Lower lobe of right lung (tissue), 2 donors: ENCODE results near the gene CAMK2G. TPM values are rescaled to one million over a fixed set of nuclear protein-coding genes. Genes with fewer than 3 reads are reported as not detected.

Experiments
- ATAC-seq, 2 donors: fragments of 200-7000 bp; cut with Tn5 transposase; one replicate each; pipeline ENCODE4 v1.9.1; 2020 to 2022; ENCODE audit warnings: mild to moderate bottlenecking in 2 of 2, moderate library complexity in 2 of 2
- DNase-seq: peaks from one replicate; pipeline ENCODE4 v3.0.0-alpha.2; 2020
- H3K27ac ChIP-seq: fragments of 200-600 bp; one replicate; pipeline ENCODE4 v1.8.0; 2022
- H3K27me3 ChIP-seq: fragments of 200-600 bp; one replicate; pipeline ENCODE4 v1.8.0; 2022; ENCODE audit warnings: low read depth
- H3K36me3 ChIP-seq: fragments of 200-600 bp; one replicate; pipeline ENCODE4 v1.8.0; 2022; ENCODE audit warnings: mild to moderate bottlenecking
- H3K4me1 ChIP-seq: fragments of 200-600 bp; one replicate; pipeline ENCODE4 v1.8.0; 2022
- H3K4me3 ChIP-seq: fragments of 200-600 bp; one replicate; pipeline ENCODE4 v1.8.0; 2022; ENCODE audit warnings: mild to moderate bottlenecking
- H3K9me3 ChIP-seq: fragments of 200-600 bp; one replicate; pipeline ENCODE4 v1.8.0; 2022
- CTCF ChIP-seq: fragments of 200-600 bp; IDR thresholded peaks from one replicate; pipeline ENCODE4 v1.8.0; 2022; ENCODE audit warnings: antibody characterized with exemption, mild to moderate bottlenecking
- intact Hi-C: fragments of 100-400 bp; cut with DNase I; formaldehyde crosslinking; loops from one replicate; pipeline ENCODE4 v1.11.0; 2022
- total RNA-seq: library from RNA; stranded (reverse); fragmentation: NEBNext Ultra II Directional; extraction: Animal tissue kit (Norgen Biotek cat#: 25700); gene quantifications from one replicate; pipeline ENCODE4 v1.2.1, GENCODE V29; 2021
- donor health status: DM: no; HTN: yes; CAD: no; lungs with severe emphysema.

CAMK2G gene
- total RNA-seq, 1 donor from 2014 or later: 38.4 TPM

GRCh38 chr10:73881221-73881919 lies 7.0 kb upstream of the CAMK2G start:
- Histone ChIP-seq H3K4me1 (peaks cover 19% of the 10 kb centered on the region), H3K27ac (no peak overlapping the region), H3K27me3 (no peaks in the 10 kb centered on the region), H3K36me3 (no peaks in the 10 kb centered on the region), H3K9me3 (no peaks in the 10 kb centered on the region), H3K4me3 (no peak overlapping the region)
- DNase-seq (no peak), ATAC-seq (no peak)
- intact Hi-C loops: loop anchor here (10.0 kb wide), 2 partner anchors 53 to 203 kb away; no protein-coding TSS in a partner anchor
- TF ChIP-seq CTCF: no peak

- H3K4me3 ChIP-seq: no peak overlapping the region
- no peaks in the 10 kb centered on the region for H3K36me3 ChIP-seq
- TF ChIP-seq CTCF: peak; percentile 97
- H3K27ac ChIP-seq: no peak overlapping the region
- DNase-seq: peak; percentile 94
- H3K4me1 ChIP-seq: peaks cover 29% of the 10 kb centered on the region
- ATAC-seq: peak; percentile 94
- H3K9me3 ChIP-seq: no peaks in the 10 kb centered on the region
- intact Hi-C loops: loop anchor here (10.0 kb wide), 2 partner anchors 55 to 205 kb away; no protein-coding TSS in a partner anchor
- H3K27me3 ChIP-seq: no peaks in the 10 kb centered on the region
Measured at GRCh38 chr10:73879296-73880173, 5.2 kb upstream of the CAMK2G start.

DNA sequence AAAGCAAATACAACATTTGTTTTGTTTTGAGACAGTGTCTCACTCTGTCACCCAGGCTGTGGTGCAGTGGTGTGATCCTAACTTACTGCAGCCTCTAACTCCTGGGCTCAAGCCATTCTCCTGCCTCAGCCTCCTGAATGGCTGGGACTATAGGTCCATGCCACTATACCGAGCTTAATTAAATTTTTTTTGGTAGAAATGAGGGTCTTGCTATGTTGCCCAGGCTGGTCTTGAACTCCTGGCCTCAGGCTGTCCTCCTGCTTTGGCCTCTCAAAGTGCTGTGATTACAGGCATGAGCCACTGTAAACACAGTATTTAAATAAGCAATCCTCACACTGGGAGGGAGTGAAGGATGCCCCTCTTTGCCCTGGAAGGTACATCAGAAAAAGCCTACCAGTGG lies 4.0 kb upstream of the CAMK2G start:
- TF ChIP-seq CTCF: no peak
- intact Hi-C loops: no loop called here
- DNase-seq (no peak), ATAC-seq (no peak)
- no peaks in the 10 kb centered on the region for H3K36me3 ChIP-seq
- H3K27me3 ChIP-seq: no peaks in the 10 kb centered on the region
- no peak overlapping the region for H3K4me3 ChIP-seq
- H3K4me1 ChIP-seq: peaks cover 30% of the 10 kb centered on the region
- H3K9me3 ChIP-seq: no peaks in the 10 kb centered on the region
- no peak overlapping the region for H3K27ac ChIP-seq

DNA sequence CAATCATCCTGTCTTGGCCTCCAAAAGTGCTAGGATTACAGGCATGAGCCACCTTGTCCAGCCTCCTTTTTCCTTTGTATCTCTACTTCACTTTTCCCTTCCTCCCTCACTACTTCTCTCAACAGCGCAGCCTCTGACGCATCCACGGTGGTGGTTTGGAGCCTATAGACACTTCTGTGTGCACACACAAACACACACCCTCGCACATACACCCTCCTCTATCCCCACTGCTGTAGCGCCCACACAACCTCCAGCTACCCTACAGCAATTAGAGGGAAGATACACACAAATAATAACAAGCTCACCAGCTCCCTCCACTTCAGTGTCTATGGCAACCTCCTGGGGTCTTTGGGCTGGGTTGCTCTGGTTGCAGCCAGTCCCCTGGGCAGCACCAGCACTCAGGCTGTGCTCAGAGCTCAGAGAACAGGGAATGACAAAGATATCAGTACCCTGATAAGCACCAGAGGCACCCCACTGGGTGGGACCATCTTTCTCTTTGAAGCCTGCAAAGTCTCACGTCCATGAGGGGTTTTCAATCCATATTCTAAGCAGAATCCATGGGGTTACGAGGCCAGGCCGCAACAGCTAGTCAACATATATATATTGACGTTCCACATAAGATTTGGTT lies 3.3 kb upstream of the CAMK2G start:
- Histone ChIP-seq H3K4me1 (peaks cover 37% of the 10 kb centered on the region), H3K27me3 (no peaks in the 10 kb centered on the region), H3K27ac (no peak overlapping the region), H3K4me3 (no peak overlapping the region), H3K36me3 (no peaks in the 10 kb centered on the region), H3K9me3 (no peaks in the 10 kb centered on the region)
- intact Hi-C loops: no loop called here
- no peak for TF ChIP-seq CTCF
- no peak for DNase-seq
- ATAC-seq: no peak

GRCh38 chr10:73876971-73877370 lies 2.6 kb upstream of the CAMK2G start:
- no peak for DNase-seq
- Histone ChIP-seq H3K27ac (no peak overlapping the region), H3K27me3 (no peaks in the 10 kb centered on the region), H3K9me3 (no peaks in the 10 kb centered on the region), H3K4me1 (peaks cover 44% of the 10 kb centered on the region), H3K36me3 (no peaks in the 10 kb centered on the region), H3K4me3 (no peak overlapping the region)
- TF ChIP-seq CTCF: no peak
- no peak for ATAC-seq
- intact Hi-C loops: no loop called here
